HepG2 (cell line): ENCODE data around the gene VSIR. TPM values are rescaled to one million over a fixed set of nuclear protein-coding genes. Genes with fewer than 3 reads are reported as not detected.
A peak's percentile ranks its signal among the peaks of the same experiment; 100 is the strongest.

Source experiments
- ATAC-seq: fragments of 200-7000 bp; cut with Tn5 transposase; 3 replicates; pipeline ENCODE4 v1.9.1; 2020; ENCODE audit warnings: mild to moderate bottlenecking, moderate library complexity
- BruUV-seq: library from RNA; stranded (reverse); fragments of 400-500 nt; replicated peaks from 2 replicates; lab custom pipeline; 2021; lab: Mats Ljungman, UMichigan
- CTCF ChIA-PET: fragments of 300-600 bp; formaldehyde crosslinking; extraction: SDS; loops from one replicate; lab custom pipeline; 2021; ENCODE audit warnings: low total read pairs, inconsistent platforms, low intra/inter-chr PET ratio; lab: Yijun Ruan, JAX
- POLR2A ChIA-PET: fragments of 350-600 bp; sonication (Branson Sonifier 250); formaldehyde crosslinking; loops from one replicate; lab custom pipeline; 2020; ENCODE audit warnings: antibody characterized with exemption, inconsistent platforms; lab: Yijun Ruan, JAX
- DNase-seq: peaks from one replicate; pipeline ENCODE4 v3.0.0-alpha.2; 2015; ENCODE audit warnings: low spot score
- FAIRE-seq: peaks from 3 replicates; lab custom pipeline; 2011; peaks lifted over from hg19 to GRCh38; lab: Jason Lieb, UNC
- H2AFZ ChIP-seq: one replicate; pipeline ENCODE4 v1.6.1; 2011; ENCODE audit warnings: low read length, inconsistent platforms
- H3K27ac ChIP-seq: fragments of 300-600 bp; 3 replicates; pipeline ENCODE4 v1.8.0; 2011; ENCODE audit warnings: mixed run types, mild to moderate bottlenecking, mixed read lengths, low read length, inconsistent platforms; ENCODE audit not compliant: insufficient read depth; ENCODE audit errors: extremely low read length
- H3K27me3 ChIP-seq, 2 experiments: fragments of 200-600 bp in 1 of 2; 2 replicates in 1 of 2; 3 replicates in 1 of 2; pipeline versions ENCODE4 v1.6.0 to v1.8.0; 2011; ENCODE audit warnings: low read length in 2 of 2, mild to moderate bottlenecking in 2 of 2, moderate library complexity in 2 of 2, inconsistent platforms in 1 of 2; ENCODE audit not compliant: insufficient read depth in 2 of 2, control insufficient read depth in 1 of 2
- H3K36me3 ChIP-seq, 2 experiments: fragments of 200-600 bp in 1 of 2; replicated peaks in 1 of 2; 2 replicates in 1 of 2; 3 replicates in 1 of 2; pipeline versions ENCODE4 v1.5.1 to v1.8.0; 2011; ENCODE audit warnings: low read length in 2 of 2, inconsistent platforms in 1 of 2; ENCODE audit not compliant: insufficient read depth in 2 of 2, control insufficient read depth in 1 of 2
- H3K4me1 ChIP-seq: 2 replicates; pipeline ENCODE4 v1.5.1; 2012; ENCODE audit warnings: low read length, inconsistent platforms; ENCODE audit not compliant: insufficient read depth
- H3K4me2 ChIP-seq: 2 replicates; pipeline ENCODE4 v1.6.0; 2011; ENCODE audit warnings: low read depth, low read length, inconsistent platforms
- H3K4me3 ChIP-seq, 3 experiments: fragments of 200-600 bp in 1 of 3; sonication (generic), shearing (Covaris generic) in 1 of 3; replicated peaks in 1 of 3; 2 replicates each; pipeline ENCODE4 v1.5.1; 2011 to 2016; ENCODE audit warnings: low read length in 3 of 3, inconsistent platforms in 2 of 3, low read depth in 2 of 3, mild to moderate bottlenecking in 2 of 3, control low read depth in 1 of 3, mixed read lengths in 1 of 3; ENCODE audit not compliant: insufficient read depth in 1 of 3
- H3K79me2 ChIP-seq: one replicate; pipeline ENCODE4 v1.6.1; 2011; ENCODE audit warnings: low read length, inconsistent platforms; ENCODE audit not compliant: insufficient read depth
- H3K9ac ChIP-seq: 2 replicates; pipeline ENCODE4 v1.6.0; 2011; ENCODE audit warnings: mild to moderate bottlenecking, low read depth, low read length, inconsistent platforms; ENCODE audit not compliant: insufficient read depth
- H3K9me3 ChIP-seq: 2 replicates; pipeline ENCODE4 v1.5.1; 2012; ENCODE audit warnings: mild to moderate bottlenecking, low read length
- H4K20me1 ChIP-seq: 2 replicates; pipeline ENCODE4 v1.6.0; 2011; ENCODE audit warnings: inconsistent platforms, mild to moderate bottlenecking, low read length, moderate library complexity; ENCODE audit not compliant: insufficient read depth
- CTCF ChIP-seq: sonication (generic); formaldehyde crosslinking; IDR thresholded peaks from 2 replicates; pipeline ENCODE4 v1.5.0; 2020; ENCODE audit warnings: mild to moderate bottlenecking, missing genetic modification reagents, moderate library complexity
- HDAC1 ChIP-seq: sonication (generic); formaldehyde crosslinking; IDR thresholded peaks from 2 replicates; pipeline ENCODE4 v1.5.1; 2020; ENCODE audit warnings: mild to moderate bottlenecking, missing genetic modification reagents
- HOXA5 ChIP-seq: sonication (generic); formaldehyde crosslinking; IDR thresholded peaks from 2 replicates; pipeline ENCODE4 v1.4.0; 2020; ENCODE audit warnings: missing genetic modification reagents
- MXD4 ChIP-seq: IDR thresholded peaks from 2 replicates; pipeline ENCODE4 v1.6.1; 2016; ENCODE audit warnings: mild to moderate bottlenecking, missing biosample characterization, missing genetic modification reagents
- NR2F1 ChIP-seq, 2 experiments: fragments of 450-650 bp in 1 of 2; formaldehyde crosslinking in 1 of 2; IDR thresholded peaks; 2 replicates each; pipeline versions ENCODE4 v1.5.0 to v1.6.1; 2016 to 2020; ENCODE audit warnings: mild to moderate bottlenecking in 1 of 2, missing compliant biosample characterization in 1 of 2, missing genetic modification reagents in 1 of 2, moderate library complexity in 1 of 2
- PLSCR1 ChIP-seq: sonication (generic); formaldehyde crosslinking; IDR thresholded peaks from 2 replicates; pipeline ENCODE4 v1.5.0; 2020; ENCODE audit warnings: missing genetic modification reagents, mild to moderate bottlenecking, borderline replicate concordance
- RAD21 ChIP-seq: fragments of 450-650 bp; formaldehyde crosslinking; IDR thresholded peaks from 2 replicates; pipeline ENCODE4 v1.5.0; 2020; ENCODE audit warnings: mild to moderate bottlenecking
- STAG1 ChIP-seq: sonication (generic); formaldehyde crosslinking; IDR thresholded peaks from 2 replicates; pipeline ENCODE4 v1.4.0; 2020; ENCODE audit warnings: missing genetic modification reagents
- STAT5B ChIP-seq: sonication (generic); formaldehyde crosslinking; IDR thresholded peaks from 2 replicates; pipeline ENCODE4 v1.4.0; 2020; ENCODE audit warnings: missing genetic modification reagents
- ZBTB26 ChIP-seq: IDR thresholded peaks from 2 replicates; pipeline ENCODE4 v1.6.1; 2016; ENCODE audit warnings: missing compliant biosample characterization, missing genetic modification reagents, borderline replicate concordance
- ZNF142 ChIP-seq: sonication (generic); formaldehyde crosslinking; IDR thresholded peaks from 2 replicates; pipeline ENCODE4 v1.4.0; 2020; ENCODE audit warnings: missing genetic modification reagents
- ZNF331 ChIP-seq: sonication (generic); formaldehyde crosslinking; IDR thresholded peaks from 2 replicates; pipeline ENCODE4 v1.4.0; 2020; ENCODE audit warnings: missing genetic modification reagents
- ZSCAN20 ChIP-seq: sonication (generic); formaldehyde crosslinking; IDR thresholded peaks from 2 replicates; pipeline ENCODE4 v1.4.0; 2020; ENCODE audit warnings: missing genetic modification reagents, mild to moderate bottlenecking, borderline replicate concordance
- WGBS: methylation state at CpG from one replicate; pipeline ENCODE4 v1.1.6; 2017; ENCODE audit warnings: low lambda C conversion rate; 5-methylcytosine and 5-hydroxymethylcytosine counted together
- in situ Hi-C: cut with HindIII; loops from 2 replicates; pipeline ENCODE4 v1.10.0; 2017; ENCODE audit warnings: low pct_unique_long_range_greater_than_20kb; ENCODE audit not compliant: extremely low pct_ligation_motif_present
- intact Hi-C: fragments of 100-400 bp; cut with micrococcal nuclease; formaldehyde crosslinking; loops from one replicate; pipeline ENCODE4 v1.10.0; 2022; ENCODE audit not compliant: unreplicated experiment
- polyA plus RNA-seq, 8 experiments: library from polyadenylated mRNA; depleted of rRNA in 3 of 8; stranded (reverse) in 7 of 8; unstranded in 1 of 8; fragments of >200 nt; fragmentation: Illumina TruSeq in 4 of 8; extraction: Trizol in 4 of 8; gene quantifications; 2 replicates each; pipeline versions ENCODE4 v1.2.1 to v1.2.3, GENCODE V29; 2011 to 2016; ENCODE audit warnings: low read depth in 4 of 8, missing spikeins in 1 of 8, mixed read lengths in 1 of 8; ENCODE audit not compliant: insufficient read depth in 1 of 8
- total RNA-seq, 5 experiments: library from RNA; depleted of rRNA; stranded (reverse); fragments of >200 nt; fragmentation: Illumina TruSeq; extraction: Trizol; gene quantifications; 2 replicates each; pipeline ENCODE4 v1.2.3, GENCODE V29; 2016; ENCODE audit warnings: low read depth in 1 of 5

VSIR gene
- total and polyA plus RNA-seq, 2 of the 13 experiments (the other 11 are each of a cell fraction or from before 2014, with no cell fraction given): 0.44 to 3.2 TPM

- TF ChIP-seq ZBTB26 (CRISPR knock-in tag): no peak
Observed at GRCh38 chr10:71762324-71762723, 11.0 kb downstream of the VSIR start (continued).

GRCh38 chr10:71761541-71762113 lies 11.7 kb downstream of the VSIR start:
- Histone ChIP-seq H3K9me3 (no peaks in the 10 kb centered on the region), H3K36me3 (no peaks in the 10 kb centered on the region), H3K9ac (no peak overlapping the region), H3K4me1 (peaks cover 35% of the 10 kb centered on the region), H3K4me3 (no peak overlapping the region), H3K4me2 (no peak overlapping the region), H2AFZ (no peak overlapping the region), H4K20me1 (no peaks in the 10 kb centered on the region), H3K27me3 (peaks cover 7 to 32% of the 10 kb centered on the region in 2 experiments; a peak in 4 of 5 replicates), H3K79me2 (no peaks in the 10 kb centered on the region), H3K27ac (no peak overlapping the region)
- DNase-seq: no peak
- intact Hi-C loops (no loop called here), in situ Hi-C loops (no loop called here)
- WGBS: 35% methylated on average over 5 of the region's 26 CpGs
- no TSS peak for BruUV-seq
- ChIA-PET POLR2A (no interaction called here), CTCF (no interaction called here)
- no peak for FAIRE-seq
- ATAC-seq: peak; percentile 66
- TF ChIP-seq RAD21 (CRISPR knock-in tag) (peak; percentile 31; the same call in 1 of the 2 replicates), HDAC1 (CRISPR knock-in tag) (no peak), ZNF142 (no peak), ZSCAN20 (CRISPR knock-in tag) (no peak), HOXA5 (no peak), PLSCR1 (no peak), NR2F1 (CRISPR knock-in tag; IDR thresholded peaks at IDR 0.05) (no peak), STAT5B (CRISPR knock-in tag) (no peak), MXD4 (CRISPR knock-in tag) (no peak), CTCF (peak; percentile 60), ZNF331 (CRISPR knock-in tag) (no peak), STAG1 (CRISPR knock-in tag) (peak; percentile 67)
